ENCODE data around the gene TM4SF5. TPM values are rescaled to one million over a fixed set of nuclear protein-coding genes. Genes with fewer than 3 reads are reported as not detected.

TM4SF5 gene, protein sequence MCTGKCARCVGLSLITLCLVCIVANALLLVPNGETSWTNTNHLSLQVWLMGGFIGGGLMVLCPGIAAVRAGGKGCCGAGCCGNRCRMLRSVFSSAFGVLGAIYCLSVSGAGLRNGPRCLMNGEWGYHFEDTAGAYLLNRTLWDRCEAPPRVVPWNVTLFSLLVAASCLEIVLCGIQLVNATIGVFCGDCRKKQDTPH
- not detected in 2 replicates for total RNA-seq

DNA sequence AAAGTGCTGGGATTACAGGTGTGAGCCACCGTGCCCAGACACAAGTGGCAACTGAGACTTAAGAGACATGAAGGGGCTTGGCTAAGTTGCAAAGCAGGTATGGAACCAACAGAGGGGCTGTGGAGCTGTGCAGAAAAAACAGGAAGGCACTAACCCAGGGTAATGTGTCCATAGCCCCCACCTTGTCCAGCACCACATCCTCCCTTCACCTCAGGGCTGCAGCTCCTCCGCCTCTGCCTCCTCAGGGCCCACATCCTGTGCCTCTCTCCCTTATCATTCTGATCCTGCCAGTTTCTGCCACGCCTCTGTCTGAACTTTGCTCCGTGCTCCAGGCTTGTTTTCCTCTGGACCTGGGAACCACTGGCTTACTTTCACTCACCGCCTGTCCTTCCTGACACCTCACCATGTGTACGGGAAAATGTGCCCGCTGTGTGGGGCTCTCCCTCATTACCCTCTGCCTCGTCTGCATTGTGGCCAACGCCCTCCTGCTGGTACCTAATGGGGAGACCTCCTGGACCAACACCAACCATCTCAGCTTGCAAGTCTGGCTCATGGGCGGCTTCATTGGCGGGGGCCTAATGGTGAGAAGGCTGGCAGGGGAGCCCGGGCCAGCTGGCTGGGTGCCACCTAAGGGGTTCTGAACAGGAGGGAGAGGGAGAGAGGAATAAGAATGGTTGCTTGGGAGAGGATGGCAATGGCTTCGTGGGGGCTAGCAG is at the start of gene TM4SF5:
TM4SF5 (plus strand) TSS at position 368 of the 716 bp plus-strand sequence; CDS start at position 405, 37 bp downstream.

GRCh38 chr17:4739122-4740024 is 32.3 kb upstream of the TM4SF5 start, which contains the start of the genes CXCL16 and ZMYND15:
TSS of gene CXCL16 (minus strand) at chr17:4739928. CDS start at chr17:4739339, 589 bp downstream.
TSS of gene ZMYND15 (plus strand) at chr17:4739833. CDS start at chr17:4740549, 716 bp downstream.

GRCh38 chr17:4786106-4786511 is 14.4 kb downstream of the TM4SF5 start, which contains the start of gene VMO1:
TSS of gene VMO1 (minus strand) at chr17:4786364. CDS start at chr17:4786352, 12 bp downstream.

DNA sequence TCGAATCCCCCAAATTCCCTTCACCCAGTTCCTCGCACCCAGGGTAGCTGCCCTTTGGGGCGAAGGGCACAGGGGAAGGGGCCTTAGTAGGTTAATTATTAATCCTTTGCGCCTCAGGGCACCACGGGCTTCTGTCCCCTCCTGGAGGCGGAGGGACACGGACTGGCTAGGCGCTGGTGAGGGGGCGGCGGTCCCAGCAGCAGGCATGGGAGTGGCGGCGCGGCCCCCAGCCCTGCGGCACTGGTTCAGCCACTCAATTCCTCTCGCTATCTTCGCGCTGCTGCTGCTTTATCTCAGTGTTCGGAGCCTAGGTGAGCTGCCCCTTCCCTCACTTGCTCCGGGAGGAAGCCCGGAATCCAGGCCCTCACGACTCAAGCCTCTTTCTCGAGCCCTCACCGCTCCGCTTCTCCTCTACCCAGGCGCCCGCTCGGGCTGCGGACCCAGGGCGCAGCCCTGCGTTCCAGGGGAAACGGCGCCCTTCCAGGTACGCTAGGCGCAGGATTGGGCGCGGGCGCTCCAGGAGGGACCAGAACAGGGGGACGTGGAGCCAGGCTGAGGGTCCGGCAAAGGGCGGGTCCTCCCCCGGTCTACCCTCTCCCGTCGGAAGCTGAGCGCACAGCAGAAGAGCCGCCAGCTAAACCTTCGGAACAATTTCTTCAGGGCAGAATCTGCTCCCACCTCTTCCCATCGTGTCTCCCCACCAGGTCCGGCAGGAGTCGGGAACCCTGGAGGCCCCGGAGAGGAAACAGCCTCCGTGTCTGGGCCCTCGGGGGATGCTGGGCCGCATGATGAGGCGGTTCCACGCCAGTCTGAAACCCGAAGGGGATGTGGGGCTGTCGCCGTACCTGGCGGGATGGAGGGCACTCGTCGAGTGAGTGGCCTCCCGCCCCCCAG is 17.4 kb downstream of the TM4SF5 start, which contains the start of gene GLTPD2:
GLTPD2 (plus strand) TSS at position 158 of the 894 bp plus-strand sequence; CDS start at position 206, 48 bp downstream.

GRCh38 chr17:4802228-4802627 is 30.5 kb downstream of the TM4SF5 start, which contains the start of gene C17orf114:
TSS of gene C17orf114 (minus strand) at chr17:4802328.

DNA sequence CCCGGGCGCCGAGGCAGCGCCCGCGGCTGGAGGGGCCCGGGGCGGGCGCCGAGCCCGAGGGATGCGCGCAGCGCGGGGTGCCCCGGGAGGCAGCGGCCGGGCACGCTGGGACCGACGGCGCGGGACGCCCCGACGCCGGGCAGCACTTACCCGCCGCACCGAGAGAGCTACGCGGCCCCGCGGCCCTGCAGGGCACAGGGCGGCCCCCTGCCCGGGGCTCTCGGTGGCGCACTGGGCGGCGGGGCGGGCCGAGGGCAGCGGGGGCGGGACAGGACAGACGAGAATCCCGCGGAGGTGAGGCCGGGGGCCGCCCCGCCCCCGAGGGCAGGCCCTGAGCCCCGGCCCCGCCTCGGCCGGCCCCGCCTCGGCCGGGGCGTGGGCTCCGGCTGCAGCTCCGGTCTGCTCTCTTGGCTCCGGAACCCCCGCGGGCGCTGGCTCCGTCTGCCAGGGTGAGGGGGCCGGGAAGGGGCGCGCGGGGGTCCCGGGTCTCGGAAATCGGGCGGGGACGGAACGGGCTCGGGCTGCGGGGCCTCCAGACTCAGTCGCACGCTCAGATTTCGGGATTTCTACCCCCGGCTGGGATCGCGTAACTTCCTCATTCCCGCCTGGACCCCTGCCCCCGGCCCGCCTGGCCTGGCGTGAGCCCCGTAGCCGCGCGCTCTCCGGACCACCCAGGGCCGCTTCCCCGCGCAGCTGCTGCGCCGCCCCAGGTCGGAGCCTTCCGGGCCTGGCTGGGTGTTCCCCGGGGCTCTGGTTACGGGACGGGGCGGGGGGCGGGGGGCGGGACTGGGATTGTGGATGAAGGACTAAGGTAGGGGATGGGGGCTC is 35.3 kb downstream of the TM4SF5 start, which contains the start of gene PLD2:
PLD2 (plus strand) TSS at position 376 of the 828 bp plus-strand sequence. CDS start 621 bp downstream, outside the sequence.

Other genes starting within 250 kb of the TM4SF5 start
- gene MYBBP1A, start 216.5 kb upstream of the TM4SF5 start, total RNA-seq, result 83.9 and 100 TPM in 2 replicates
- 10.9 and 29.8 TPM in 2 replicates for gene GGT6, start 211.3 kb upstream of the TM4SF5 start, total RNA-seq
- not detected in 2 replicates for gene SMTNL2, start 187.4 kb upstream of the TM4SF5 start, total RNA-seq
- gene ALOX15, start 130.2 kb upstream of the TM4SF5 start, total RNA-seq, result not detected in 2 replicates
- 33.1 and 34.1 TPM in 2 replicates for gene PELP1, start 67.7 kb upstream of the TM4SF5 start, total RNA-seq
- 10.1 and 15.7 TPM in 2 replicates for gene ARRB2, start 61.3 kb upstream of the TM4SF5 start, total RNA-seq
- gene MED11, start 40.5 kb upstream of the TM4SF5 start, total RNA-seq, result 25.0 and 28.1 TPM in 2 replicates
- 0.28 TPM in 1 of 2 replicates, not detected in the other for gene ZMYND15, start 32.1 kb upstream of the TM4SF5 start, total RNA-seq
- gene CXCL16, start 32.0 kb upstream of the TM4SF5 start, total RNA-seq, result 16.3 and 16.7 TPM in 2 replicates
- gene VMO1, start 14.5 kb downstream of the TM4SF5 start, total RNA-seq, result 4.0 TPM in 1 of 2 replicates, not detected in the other
- gene GLTPD2, start 17.1 kb downstream of the TM4SF5 start, total RNA-seq, result not detected in 2 replicates
- gene PSMB6, start 24.3 kb downstream of the TM4SF5 start, total RNA-seq, result 270 and 310 TPM in 2 replicates
- gene PLD2, start 35.3 kb downstream of the TM4SF5 start, total RNA-seq, result 12.7 and 24.6 TPM in 2 replicates
- gene MINK1, start 61.5 kb downstream of the TM4SF5 start, total RNA-seq, result 81.2 and 108 TPM in 2 replicates
- 1.1 and 1.2 TPM in 2 replicates for gene C17orf107, start 127.7 kb downstream of the TM4SF5 start, total RNA-seq
- 0.35 TPM in 1 of 2 replicates, not detected in the other for gene CHRNE, start 131.2 kb downstream of the TM4SF5 start, total RNA-seq
- not detected in 2 replicates for gene GP1BA, start 160.4 kb downstream of the TM4SF5 start, total RNA-seq
- 71.0 and 71.2 TPM in 2 replicates for gene SLC25A11, start 168.2 kb downstream of the TM4SF5 start, total RNA-seq
- 60.5 and 75.3 TPM in 2 replicates for gene RNF167, start 168.4 kb downstream of the TM4SF5 start, total RNA-seq
- 1,491 and 1,690 TPM in 2 replicates for gene PFN1, start 176.6 kb downstream of the TM4SF5 start, total RNA-seq
- 0.37 and 0.56 TPM in 2 replicates for gene ENO3, start 179.2 kb downstream of the TM4SF5 start, total RNA-seq
- gene SPAG7, start 195.9 kb downstream of the TM4SF5 start, total RNA-seq, result 62.1 and 64.7 TPM in 2 replicates
- gene CAMTA2, start 215.8 kb downstream of the TM4SF5 start, total RNA-seq, result 11.8 and 18.3 TPM in 2 replicates
- 0.42 TPM in 1 of 2 replicates, not detected in the other for gene INCA1, start 225.6 kb downstream of the TM4SF5 start, total RNA-seq
- 85.1 and 85.2 TPM in 2 replicates for gene KIF1C, start 226.1 kb downstream of the TM4SF5 start, total RNA-seq

Measured in airway epithelial cell (primary cell).